ENCODE measurements around the gene GDA. TPM values are rescaled to one million over a fixed set of nuclear protein-coding genes. Genes with fewer than 3 reads are reported as not detected.

Gene GDA
- total RNA-seq, 6 donors from 2014 or later: 0.44 to 3.6 TPM; not detected in 4

DNA sequence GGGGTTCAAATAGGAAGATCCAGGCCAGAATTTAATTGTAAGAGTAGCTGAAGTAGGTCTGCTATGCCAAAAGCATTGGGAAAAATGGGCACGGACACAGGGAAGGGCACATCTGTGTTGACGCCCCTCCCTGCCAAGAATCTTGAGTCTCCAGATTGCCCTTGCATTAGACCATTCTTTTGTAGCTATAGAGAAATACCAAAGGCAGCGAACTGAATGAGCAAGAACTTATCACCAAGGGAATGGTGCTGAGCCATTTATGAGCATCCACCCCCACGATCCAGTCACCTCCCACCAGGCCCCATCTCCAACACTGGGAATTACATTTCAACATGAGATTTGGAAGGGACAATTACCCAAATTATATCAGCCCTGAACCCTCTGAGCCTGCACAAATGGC lies 18.0 kb upstream of the GDA start:
- H3K27ac ChIP-seq: no peak overlapping the region
- DNase-seq: no peak
- ATAC-seq (ENCODE audit: low FRiP score in 2 of 2): no peak
- H3K27me3 ChIP-seq: no peaks in the 10 kb centered on the region
- no peaks in the 10 kb centered on the region for H3K36me3 ChIP-seq
- 85 to 92% methylated on average over 4 of the region's 4 CpGs for WGBS, 2 donors
- no peaks in the 10 kb centered on the region for H3K9me3 ChIP-seq
- no peaks in the 10 kb centered on the region for H3K4me1 ChIP-seq
- no peak overlapping the region for H3K4me3 ChIP-seq
- TF ChIP-seq POLR2AphosphoS5 (IDR thresholded peaks at IDR 0.05) (no peak), EP300 (IDR thresholded peaks at IDR 0.05) (no peak)

DNA sequence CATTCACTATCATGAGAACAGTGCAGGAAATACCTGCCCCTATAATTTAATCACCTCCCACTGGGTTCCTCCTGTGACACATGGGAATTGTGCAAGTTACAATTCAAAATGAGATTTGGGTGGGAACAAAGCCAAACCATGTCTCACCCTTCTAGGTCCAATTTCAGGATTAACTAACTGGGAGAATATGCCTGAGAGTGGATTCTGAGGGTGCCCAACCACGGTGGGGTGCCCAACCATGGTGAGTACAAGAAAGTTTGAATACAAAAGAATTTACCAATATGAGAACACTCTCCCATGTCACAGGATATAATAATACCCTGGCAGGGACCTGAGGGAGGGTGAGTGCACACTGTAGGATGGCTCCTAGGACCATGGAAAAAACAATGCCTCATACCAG lies 17.2 kb upstream of the GDA start:
- Histone ChIP-seq H3K4me1 (no peaks in the 10 kb centered on the region), H3K9me3 (no peaks in the 10 kb centered on the region), H3K36me3 (no peaks in the 10 kb centered on the region), H3K27ac (no peak overlapping the region), H3K4me3 (no peak overlapping the region), H3K27me3 (no peaks in the 10 kb centered on the region)
- no peak for ATAC-seq (ENCODE audit: low FRiP score in 2 of 2)
- no peak for TF ChIP-seq EP300 (IDR thresholded peaks at IDR 0.05)
- TF ChIP-seq POLR2A (IDR thresholded peaks at IDR 0.05): no peak
- TF ChIP-seq, protein P1, sequence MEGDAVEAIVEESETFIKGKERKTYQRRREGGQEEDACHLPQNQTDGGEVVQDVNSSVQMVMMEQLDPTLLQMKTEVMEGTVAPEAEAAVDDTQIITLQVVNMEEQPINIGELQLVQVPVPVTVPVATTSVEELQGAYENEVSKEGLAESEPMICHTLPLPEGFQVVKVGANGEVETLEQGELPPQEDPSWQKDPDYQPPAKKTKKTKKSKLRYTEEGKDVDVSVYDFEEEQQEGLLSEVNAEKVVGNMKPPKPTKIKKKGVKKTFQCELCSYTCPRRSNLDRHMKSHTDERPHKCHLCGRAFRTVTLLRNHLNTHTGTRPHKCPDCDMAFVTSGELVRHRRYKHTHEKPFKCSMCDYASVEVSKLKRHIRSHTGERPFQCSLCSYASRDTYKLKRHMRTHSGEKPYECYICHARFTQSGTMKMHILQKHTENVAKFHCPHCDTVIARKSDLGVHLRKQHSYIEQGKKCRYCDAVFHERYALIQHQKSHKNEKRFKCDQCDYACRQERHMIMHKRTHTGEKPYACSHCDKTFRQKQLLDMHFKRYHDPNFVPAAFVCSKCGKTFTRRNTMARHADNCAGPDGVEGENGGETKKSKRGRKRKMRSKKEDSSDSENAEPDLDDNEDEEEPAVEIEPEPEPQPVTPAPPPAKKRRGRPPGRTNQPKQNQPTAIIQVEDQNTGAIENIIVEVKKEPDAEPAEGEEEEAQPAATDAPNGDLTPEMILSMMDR (IDR thresholded peaks at IDR 0.05): no peak
- no peak for DNase-seq
- WGBS, 2 donors: 61 to 92% methylated on average over 1 of the region's 1 CpG

DNA sequence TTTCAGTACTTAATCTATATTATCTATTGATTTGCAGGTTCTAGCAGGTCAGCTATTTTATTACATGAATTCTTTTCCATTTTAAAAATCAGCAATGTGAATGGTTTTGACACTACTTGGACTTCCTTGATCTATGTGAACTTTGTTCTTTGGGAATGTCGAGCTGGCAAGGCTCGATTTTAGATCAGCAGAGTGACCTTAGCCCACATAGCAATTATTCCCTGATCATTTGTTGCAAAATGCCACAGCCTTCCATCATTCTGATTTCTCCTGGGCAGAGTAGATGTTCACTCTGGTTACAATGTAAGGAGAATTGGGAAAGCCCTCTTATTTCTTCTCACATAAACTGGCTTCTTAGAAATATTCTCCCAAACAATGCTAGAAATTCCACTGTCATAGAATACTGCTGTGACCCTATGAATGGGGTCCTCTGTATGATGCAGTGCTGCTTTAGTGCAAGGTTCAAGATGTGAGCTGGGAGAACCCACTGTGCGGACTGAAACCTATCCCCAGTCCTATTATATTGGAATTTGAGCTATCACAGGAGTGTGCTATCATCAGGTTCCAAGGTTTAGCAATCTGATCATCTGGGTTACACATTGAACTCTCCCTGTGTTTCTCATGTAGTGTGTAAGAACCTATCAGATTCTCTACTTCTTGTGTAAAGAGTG lies 15.7 kb upstream of the GDA start:
- Histone ChIP-seq H3K27me3 (no peaks in the 10 kb centered on the region), H3K4me3 (no peak overlapping the region), H3K4me1 (no peaks in the 10 kb centered on the region), H3K36me3 (no peaks in the 10 kb centered on the region), H3K9me3 (no peaks in the 10 kb centered on the region), H3K27ac (no peak overlapping the region)
- ATAC-seq (ENCODE audit: low FRiP score in 2 of 2) (no peak), DNase-seq (no peak)
- TF ChIP-seq POLR2AphosphoS5 (IDR thresholded peaks at IDR 0.05) (no peak), EP300 (IDR thresholded peaks at IDR 0.05) (no peak), POLR2A (IDR thresholded peaks at IDR 0.05) (no peak)
- TF ChIP-seq, protein P1 (IDR thresholded peaks at IDR 0.05): no peak
- WGBS, 2 donors: 75 to 83% methylated on average over 3 of the region's 3 CpGs

DNA sequence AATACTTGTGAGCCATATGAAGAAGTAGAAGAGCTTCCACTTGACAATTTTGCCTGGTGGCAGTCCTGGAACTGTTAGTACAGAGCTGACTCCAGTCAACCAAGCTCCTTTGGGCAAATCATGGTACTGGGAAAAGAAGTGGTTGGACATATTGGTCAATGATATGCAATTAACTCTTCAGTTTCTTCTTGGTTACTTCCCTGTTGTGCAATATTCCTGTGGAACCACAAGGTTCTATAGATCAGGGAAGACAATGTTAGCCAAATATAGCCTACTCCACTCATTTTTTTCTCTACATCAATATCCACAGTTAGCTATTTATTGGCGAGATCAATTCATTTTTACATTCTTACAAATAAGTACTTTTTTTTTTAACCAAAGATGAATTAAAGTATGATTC lies 14.4 kb upstream of the GDA start:
- H3K4me1 ChIP-seq: no peaks in the 10 kb centered on the region
- no peaks in the 10 kb centered on the region for H3K27me3 ChIP-seq
- H3K36me3 ChIP-seq: no peaks in the 10 kb centered on the region
- ATAC-seq (ENCODE audit: low FRiP score in 2 of 2): no peak
- no peak overlapping the region for H3K27ac ChIP-seq
- H3K9me3 ChIP-seq: no peaks in the 10 kb centered on the region
- WGBS, 2 donors: 86 to 94% methylated on average over 1 of the region's 1 CpG
- DNase-seq: no peak
- H3K4me3 ChIP-seq: no peak overlapping the region
- TF ChIP-seq, protein P1 (IDR thresholded peaks at IDR 0.05): no peak
- TF ChIP-seq POLR2A (IDR thresholded peaks at IDR 0.05) (no peak), EP300 (IDR thresholded peaks at IDR 0.05) (no peak), POLR2AphosphoS5 (IDR thresholded peaks at IDR 0.05) (no peak)

DNA sequence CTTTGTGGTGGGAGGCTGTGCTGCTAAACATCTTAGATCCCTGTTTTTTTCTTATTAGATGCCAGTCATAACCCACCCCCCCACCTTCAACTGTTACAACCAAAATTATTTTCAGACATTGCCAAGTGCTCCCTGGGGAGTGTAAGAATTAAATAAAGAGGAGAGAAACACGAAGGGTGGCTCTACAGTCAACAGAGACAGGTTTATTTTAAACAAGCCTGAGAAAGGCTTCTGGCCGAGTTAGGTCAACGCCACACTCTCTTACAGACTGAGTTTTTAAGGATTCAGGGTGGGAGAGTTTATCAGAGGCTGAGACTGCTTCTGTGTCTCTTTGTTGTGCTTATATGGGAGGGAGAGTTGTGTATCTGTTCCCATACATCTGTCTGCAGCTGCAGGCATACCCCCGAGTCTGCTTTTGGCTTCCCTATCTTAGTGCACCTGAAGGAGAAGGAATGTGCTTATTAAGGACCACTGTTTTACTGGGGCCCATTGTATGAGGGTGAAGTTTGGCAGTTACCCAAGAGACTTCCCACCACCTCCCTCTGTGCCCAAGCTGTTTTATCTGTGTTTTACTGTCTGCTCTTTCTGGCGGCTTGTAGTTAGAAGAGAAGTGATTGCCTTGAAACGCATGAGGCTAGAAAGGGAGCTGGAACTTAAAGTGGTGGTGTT lies 11.4 kb upstream of the GDA start:
- no peaks in the 10 kb centered on the region for H3K4me1 ChIP-seq
- H3K4me3 ChIP-seq: no peak overlapping the region
- no peak overlapping the region for H3K27ac ChIP-seq
- H3K36me3 ChIP-seq: no peaks in the 10 kb centered on the region
- no peak for ATAC-seq (ENCODE audit: low FRiP score in 2 of 2)
- no peaks in the 10 kb centered on the region for H3K9me3 ChIP-seq
- DNase-seq: no peak
- WGBS, 2 donors: 84 to 87% methylated on average over 6 of the region's 6 CpGs
- no peak for TF ChIP-seq EP300 (IDR thresholded peaks at IDR 0.05)
- TF ChIP-seq POLR2A (IDR thresholded peaks at IDR 0.05): no peak
- TF ChIP-seq POLR2AphosphoS5 (IDR thresholded peaks at IDR 0.05): no peak
- TF ChIP-seq, protein P1 (IDR thresholded peaks at IDR 0.05): no peak
- H3K27me3 ChIP-seq: no peaks in the 10 kb centered on the region

Data from upper lobe of left lung (tissue), 6 donors.